K562 (cell line): ENCODE measurements around the gene FGR. TPM values are rescaled to one million over a fixed set of nuclear protein-coding genes. Genes with fewer than 3 reads are reported as not detected.

Experiments used
- MAZ ChIP-seq, 2 experiments: fragments of 450-650 bp in 1 of 2; sonication (generic) in 1 of 2; formaldehyde crosslinking; IDR thresholded peaks in 1 of 2; conservative IDR thresholded peaks in 1 of 2; 2 replicates each; pipeline versions ENCODE4 v1.4.0 to v1.5.0; 2020; ENCODE audit warnings: mild to moderate bottlenecking in 1 of 2, missing genetic modification reagents in 1 of 2
- PPARD ChIP-seq: fragments of 250-450 bp; sonication (Bioruptor Pico); IDR thresholded peaks from 2 replicates; pipeline ENCODE4 v1.8.0; 2022; ENCODE audit warnings: inconsistent platforms, mild to moderate bottlenecking, moderate library complexity
- RB1 ChIP-seq: fragments of 450-650 bp; IDR thresholded peaks from 2 replicates; pipeline ENCODE4 v1.6.1; 2017; ENCODE audit warnings: low read depth, mild to moderate bottlenecking
- ZFX ChIP-seq: sonication (generic); formaldehyde crosslinking; IDR thresholded peaks from 2 replicates; pipeline ENCODE4 v1.8.0; 2022; ENCODE audit warnings: mild to moderate bottlenecking, missing genetic modification reagents, moderate library complexity
- ZNF609 ChIP-seq: sonication (generic); formaldehyde crosslinking; IDR thresholded peaks from 2 replicates; pipeline ENCODE4 v1.8.1; 2023; ENCODE audit warnings: missing genetic modification reagents, mild to moderate bottlenecking, borderline replicate concordance
- polyA plus RNA-seq, 8 experiments: library from polyadenylated mRNA; depleted of rRNA in 4 of 8; stranded (reverse) in 5 of 8; unstranded in 3 of 8; fragments of >200 nt; fragmentation: Nextera tagmentation in 2 of 8; fragmentation: Illumina TruSeq in 1 of 8; extraction: Ambion mirVana in 2 of 8; extraction: Trizol in 1 of 8; gene quantifications; 2 replicates each; pipeline versions ENCODE4 v1.2.1 to v1.2.3, GENCODE V29; 2011 to 2014; ENCODE audit warnings: inconsistent platforms in 1 of 8, missing spikeins in 1 of 8
- total RNA-seq, 7 experiments: library from RNA; depleted of rRNA in 6 of 7; stranded (reverse); fragments of >200 nt in 6 of 7; fragmentation: Illumina TruSeq in 2 of 7; extraction: Trizol in 2 of 7; gene quantifications; 2 replicates each; pipeline versions ENCODE4 v1.2.1 to v1.2.3, GENCODE V29; 2011 to 2021; ENCODE audit warnings: low replicate concordance in 1 of 7

The FGR gene
- total and polyA plus RNA-seq, 9 of the 15 experiments (the other 6 are each of a cell fraction or from before 2014, with no cell fraction given): 0.04 to 0.11 TPM; not detected in 7

- TF ChIP-seq ZNF609 (CRISPR knock-in tag): no peak
- 0 out of 2 replicates have a peak, but pooled peaks have one; percentile 22 for TF ChIP-seq ZFX
- TF ChIP-seq PPARD (CRISPR knock-in tag): no peak
- peak; percentile 37; the same call in 1 of the 2 replicates for TF ChIP-seq RB1
- TF ChIP-seq MAZ (CRISPR knock-in tag; conservative IDR thresholded peaks at IDR 0.05 in 1 of 2, IDR thresholded peaks at IDR 0.05 in 1 of 2): peak; percentile 50 to 52; a peak in 1 of 4 replicates
Observed at GRCh38 chr1:27603309-27603680, 31.7 kb downstream of the FGR start (continued).
